Measurements from ENCODE around the gene YPEL3. TPM values are rescaled to one million over a fixed set of nuclear protein-coding genes. Genes with fewer than 3 reads are reported as not detected.

Gene YPEL3
- total RNA-seq, 4 donors from 2014 or later: 90.8 to 154 (median 125) TPM

GRCh38 chr16:30067584-30067916 is 28.5 kb downstream of the YPEL3 start:
- Histone ChIP-seq H3K9me3 (no peaks in the 10 kb centered on the region), H3K4me1 (peaks cover 41 to 63% (median 54%) of the 10 kb centered on the region in 4 donors), H3K27ac (peak overlapping the region; percentile 91 to 99 (median 98)), H3K36me3 (peaks cover 3 to 50% (median 23%) of the 10 kb centered on the region in 4 donors), H3K4me3 (peak overlapping the region; percentile 74 to 94 (median 82)), H3K27me3 (no peaks in the 10 kb centered on the region)
- DNase-seq: no peak
- WGBS, 2 donors (ENCODE audit: low coverage in 1 of 2): 67 to 71% methylated on average over 1 to 6 of the region's 6 CpGs
- intact Hi-C loops (cut with DNase I; ENCODE audit: low total_unique reads) (no loop called here), in situ Hi-C loops (cut with MboI; ENCODE audit: low pct_ligation_motif_present in 1 of 4, low pct_unique_long_range_greater_than_20kb in 1 of 4, low sequenced_read_pairs in 3 of 4) (no loop called here)
- TF ChIP-seq EP300 (IDR thresholded peaks at IDR 0.05; ENCODE audit: low read depth): no peak
- no peak for TF ChIP-seq CTCF (IDR thresholded peaks at IDR 0.05)
- TF ChIP-seq POLR2AphosphoS5 (IDR thresholded peaks at IDR 0.05): no peak
- TF ChIP-seq POLR2A (IDR thresholded peaks at IDR 0.05): no peak

GRCh38 chr16:30066761-30067583 is 29.0 kb downstream of the YPEL3 start:
- intact Hi-C loops (cut with DNase I; ENCODE audit: low total_unique reads) (no loop called here), in situ Hi-C loops (cut with MboI; ENCODE audit: low pct_ligation_motif_present in 1 of 4, low pct_unique_long_range_greater_than_20kb in 1 of 4, low sequenced_read_pairs in 3 of 4) (no loop called here)
- WGBS, 2 donors (ENCODE audit: low coverage in 1 of 2): 20 to 80% methylated on average over 1 to 21 of the region's 21 CpGs
- peaks cover 3 to 47% (median 23%) of the 10 kb centered on the region in 4 donors for H3K36me3 ChIP-seq
- no peaks in the 10 kb centered on the region for H3K27me3 ChIP-seq
- H3K4me1 ChIP-seq: peaks cover 41 to 63% (median 54%) of the 10 kb centered on the region in 4 donors
- H3K9me3 ChIP-seq: no peaks in the 10 kb centered on the region
- H3K4me3 ChIP-seq: peak overlapping the region; percentile 74 to 94 (median 82)
- peak overlapping the region; percentile 91 to 99 (median 98) for H3K27ac ChIP-seq
- TF ChIP-seq POLR2A (IDR thresholded peaks at IDR 0.05) (peak; percentile 17), CTCF (IDR thresholded peaks at IDR 0.05) (no peak), POLR2AphosphoS5 (IDR thresholded peaks at IDR 0.05) (peak in 2 of 3 donors; percentile 7 to 44)
- DNase-seq: peak; percentile 57

- H3K27ac ChIP-seq: peak overlapping the region; percentile 91 to 99 (median 98)
- in situ Hi-C loops (cut with MboI; ENCODE audit: low pct_ligation_motif_present in 1 of 4, low pct_unique_long_range_greater_than_20kb in 1 of 4, low sequenced_read_pairs in 3 of 4): no loop called here
- peak; percentile 21 for DNase-seq
- H3K4me1 ChIP-seq: peaks cover 41 to 63% (median 54%) of the 10 kb centered on the region in 4 donors
- TF ChIP-seq POLR2AphosphoS5 (IDR thresholded peaks at IDR 0.05) (no peak), EP300 (IDR thresholded peaks at IDR 0.05; ENCODE audit: low read depth) (no peak), CTCF (IDR thresholded peaks at IDR 0.05) (no peak), POLR2A (IDR thresholded peaks at IDR 0.05) (no peak)
- 0 to 2% methylated on average over 16 to 27 of the region's 44 CpGs for WGBS, 2 donors (ENCODE audit: low coverage in 1 of 2)
- H3K36me3 ChIP-seq: peaks cover 3 to 39% (median 20%) of the 10 kb centered on the region in 4 donors
- peak overlapping the region; percentile 74 to 94 (median 82) for H3K4me3 ChIP-seq
- H3K9me3 ChIP-seq: no peaks in the 10 kb centered on the region
- intact Hi-C loops (cut with DNase I; ENCODE audit: low total_unique reads): no loop called here
- no peaks in the 10 kb centered on the region for H3K27me3 ChIP-seq
These were observed 29.9 kb downstream of the YPEL3 start for GRCh38 chr16:30065943-30066760.

Data from transverse colon (tissue), 4 donors.